Forelimb muscle (tissue), 1 donor: ENCODE results near the gene PARP15. TPM values are rescaled to one million over a fixed set of nuclear protein-coding genes. Genes with fewer than 3 reads are reported as not detected.
"Not testable (repeated sequence)": the region's sequence is repeated elsewhere in the genome, so short reads cannot be mapped to it uniquely, and the experiment has no call there.

Experiments used
- DNase-seq: peaks from one replicate; pipeline ENCODE4 v3.0.0-alpha.2; 2013; ENCODE audit warnings: low read depth
- polyA plus RNA-seq: library from polyadenylated mRNA; unstranded; fragments of 120-200 nt; gene quantifications from one replicate; pipeline ENCODE4 v1.2.1, GENCODE V29; 2013; ENCODE audit not compliant: insufficient read length

The PARP15 gene
- polyA plus RNA-seq, 1 donor: 5.9 TPM

DNA sequence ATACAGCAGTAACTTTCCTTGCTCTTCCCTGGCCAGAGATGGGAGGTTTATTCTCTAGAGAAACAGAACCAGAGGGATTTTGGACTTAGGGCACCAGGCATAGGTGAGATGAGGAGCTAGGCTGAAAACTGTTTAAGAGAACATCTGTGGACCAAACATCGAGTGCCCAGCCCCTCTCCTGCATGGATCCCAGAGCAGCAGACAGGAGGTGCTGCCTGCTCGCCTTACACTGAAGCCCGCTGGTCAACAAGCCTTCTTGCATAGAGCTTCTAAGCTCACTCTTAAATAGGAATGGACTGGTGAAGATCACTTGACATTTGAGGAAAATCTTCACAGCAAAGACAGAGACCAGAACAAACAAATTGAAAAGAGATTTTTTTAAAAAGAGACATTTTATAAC, 41.2 kb downstream of the PARP15 start:
- no peak for DNase-seq

DNA sequence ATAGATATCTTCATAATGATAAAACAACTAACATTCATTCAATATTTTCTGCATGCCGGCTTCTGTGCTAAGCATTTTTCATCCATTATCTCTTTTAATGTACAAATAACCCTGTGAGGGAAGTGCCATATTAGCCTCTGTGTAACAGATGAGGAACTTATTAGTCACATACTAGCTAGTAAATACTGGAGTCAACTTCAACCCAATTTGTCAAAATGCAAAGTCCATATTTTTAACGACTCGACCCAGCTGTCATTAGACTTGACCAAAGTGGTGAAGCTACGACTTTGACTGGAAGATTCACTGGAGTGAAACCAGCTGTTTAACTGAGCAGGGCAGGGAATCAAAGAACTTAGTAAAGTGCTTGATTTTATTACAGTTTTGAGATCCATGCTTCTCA, 41.6 kb downstream of the PARP15 start:
- DNase-seq: no peak

DNA sequence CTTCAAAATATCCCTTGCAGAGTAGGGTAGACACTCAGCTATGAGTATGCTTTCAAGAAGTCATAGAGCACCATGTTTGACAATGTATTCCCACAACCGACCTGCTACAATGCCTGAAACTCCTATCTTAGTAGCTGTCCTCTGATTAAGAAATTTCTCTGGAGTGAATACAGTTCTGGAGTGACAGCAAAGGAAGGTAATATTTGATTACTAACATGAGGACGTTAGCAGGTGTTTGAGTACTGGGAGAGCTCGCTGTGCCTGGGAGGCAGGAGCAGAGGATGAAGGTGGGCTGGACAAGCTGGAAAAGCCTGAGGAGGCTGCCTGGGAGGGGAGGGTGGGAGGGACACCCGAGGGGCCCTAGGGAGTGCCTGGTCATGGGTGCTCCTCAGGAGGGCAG, 42.9 kb downstream of the PARP15 start:
- DNase-seq: no peak

DNA sequence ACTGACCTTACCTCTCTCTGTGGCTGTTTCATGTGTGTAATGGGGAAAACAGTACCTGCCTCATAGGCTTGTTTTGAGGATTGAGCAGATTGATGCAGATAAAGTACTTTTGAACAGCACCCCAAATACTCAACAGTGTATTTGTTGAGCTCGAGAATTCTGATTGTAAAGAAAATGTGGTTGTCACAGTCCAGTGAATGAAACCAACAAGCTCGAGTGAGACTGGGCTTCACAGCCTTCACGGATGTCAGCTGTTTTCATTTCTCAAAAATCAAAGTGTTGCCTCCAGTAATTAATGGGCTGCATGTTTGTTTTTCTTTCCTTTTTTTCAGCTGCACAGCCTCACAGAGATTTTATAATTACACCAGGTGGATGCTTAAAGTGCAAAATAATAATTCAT, 43.7 kb downstream of the PARP15 start:
- no peak for DNase-seq

DNA sequence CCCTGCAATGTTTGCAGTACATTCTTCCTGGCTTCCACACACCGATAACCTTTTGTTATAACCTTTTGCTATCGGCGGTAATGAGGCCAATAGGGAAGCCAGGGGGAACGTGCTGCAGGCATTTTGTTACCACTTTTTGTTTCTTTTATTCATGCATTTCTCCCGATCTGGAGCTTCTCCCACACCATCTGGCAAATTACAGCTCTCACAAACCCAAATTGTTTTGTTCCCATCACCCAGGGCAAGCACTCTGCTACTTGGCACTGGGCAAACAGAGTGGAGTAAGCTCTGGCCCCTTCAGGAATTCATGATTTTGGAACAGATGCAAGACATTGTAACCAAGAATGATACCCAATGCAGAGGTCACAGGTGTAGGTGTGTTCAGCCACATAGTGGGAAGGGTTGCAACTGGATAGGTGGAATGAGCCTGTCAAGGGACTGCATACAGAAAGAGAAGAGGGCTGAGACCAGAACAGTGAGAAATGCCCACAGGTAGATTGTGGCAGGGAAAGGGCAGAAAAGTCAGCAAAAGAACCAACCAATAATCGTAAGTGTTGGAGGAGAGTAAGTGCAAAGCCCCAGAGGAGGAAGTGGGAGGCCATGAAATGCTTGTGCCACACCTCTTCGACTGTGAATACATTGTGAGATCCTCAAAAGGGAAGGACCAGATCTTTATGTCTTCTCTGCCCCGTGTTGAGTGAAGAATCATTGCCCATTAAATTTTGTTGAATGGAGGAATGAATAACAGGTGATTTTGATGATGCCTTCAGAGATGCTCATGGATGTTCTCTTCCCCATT, 45.8 kb downstream of the PARP15 start:
- no peak for DNase-seq

DNA sequence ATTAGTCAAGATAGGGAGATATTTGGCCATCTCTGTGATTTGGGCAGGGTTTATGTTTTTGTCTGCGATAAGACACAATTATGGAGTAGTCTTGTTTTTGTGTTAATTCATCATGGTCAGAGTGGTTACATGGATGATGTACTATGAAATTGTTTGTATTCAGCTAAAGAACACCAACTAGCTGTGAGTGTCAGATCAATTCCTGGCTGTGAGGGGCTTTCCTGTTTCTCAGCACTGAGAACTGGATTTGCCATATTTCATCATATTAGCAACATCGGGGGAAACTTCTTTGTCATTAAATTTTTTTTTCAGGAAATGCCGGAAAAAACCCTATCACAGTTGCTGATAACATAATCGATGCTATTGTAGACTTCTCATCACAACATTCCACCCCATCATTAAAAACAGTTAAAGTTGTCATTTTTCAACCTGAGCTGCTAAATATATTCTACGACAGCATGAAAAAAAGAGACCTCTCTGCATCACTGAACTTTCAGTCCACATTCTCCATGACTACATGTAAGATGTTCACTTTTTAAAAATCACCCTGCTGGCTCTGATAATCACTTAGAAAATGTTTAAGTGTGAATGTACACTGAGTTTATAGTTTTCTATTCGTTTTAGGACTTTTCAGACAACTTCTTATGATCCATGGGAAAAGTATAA, 49.2 kb downstream of the PARP15 start:
- no peak for DNase-seq

DNA sequence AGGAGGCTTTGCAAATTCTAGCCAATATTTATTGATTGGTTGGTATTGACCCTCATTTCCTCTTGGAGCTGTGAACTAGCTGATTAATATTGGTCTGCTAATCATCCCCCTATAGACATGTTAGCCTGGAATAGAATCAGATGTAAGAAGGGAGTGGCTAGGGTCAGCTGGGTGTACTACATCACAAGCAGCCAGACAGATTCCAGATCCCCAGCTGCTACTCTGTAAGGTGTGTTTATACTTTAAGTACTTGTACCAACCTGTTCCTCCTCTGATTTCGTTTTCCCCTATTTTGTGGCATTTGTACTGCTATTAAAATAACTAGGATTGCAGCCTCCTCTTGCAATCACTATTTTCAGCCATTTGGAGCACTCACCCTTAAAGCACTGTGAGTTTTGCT, 49.9 kb downstream of the PARP15 start:
- DNase-seq: no peak

DNA sequence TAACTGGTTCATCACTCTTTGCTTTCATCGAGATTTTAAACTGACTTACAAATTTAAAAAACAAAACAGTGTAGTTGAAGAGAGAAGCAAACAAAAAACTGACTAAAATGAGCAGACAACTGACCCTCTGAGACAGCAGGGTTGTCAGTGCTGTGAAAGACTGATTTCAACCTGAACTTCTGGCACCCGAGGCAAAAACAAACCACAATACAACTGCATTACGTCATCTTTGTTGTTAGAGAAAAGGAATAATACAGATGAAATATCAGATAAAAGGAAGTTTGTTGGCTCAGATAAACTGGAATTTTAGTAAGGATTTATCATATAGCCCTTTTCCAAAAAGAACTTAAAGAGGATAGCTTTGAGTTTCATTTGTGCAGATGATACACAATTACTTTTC, 51.1 kb downstream of the PARP15 start:
- no peak for DNase-seq

DNA sequence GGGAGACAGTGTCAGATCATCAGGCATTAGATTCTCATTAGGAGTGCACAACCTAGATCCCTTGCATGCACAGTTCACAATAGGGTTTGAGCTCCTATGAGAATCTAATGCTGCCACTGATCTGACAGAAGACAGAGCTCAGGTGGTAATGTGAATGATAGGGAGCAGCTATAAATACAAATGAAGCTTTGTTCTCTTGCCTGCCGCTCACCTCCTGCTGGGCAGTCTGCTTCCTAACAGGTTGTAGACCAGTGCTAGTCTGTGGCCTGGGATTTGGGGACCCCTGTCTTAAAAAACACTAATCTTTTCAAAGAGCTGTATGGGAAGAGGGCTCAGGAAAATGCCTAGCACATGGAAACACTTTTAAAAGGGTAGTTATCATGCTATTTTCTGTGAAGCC, 52.3 kb downstream of the PARP15 start:
- no peak for DNase-seq

DNA sequence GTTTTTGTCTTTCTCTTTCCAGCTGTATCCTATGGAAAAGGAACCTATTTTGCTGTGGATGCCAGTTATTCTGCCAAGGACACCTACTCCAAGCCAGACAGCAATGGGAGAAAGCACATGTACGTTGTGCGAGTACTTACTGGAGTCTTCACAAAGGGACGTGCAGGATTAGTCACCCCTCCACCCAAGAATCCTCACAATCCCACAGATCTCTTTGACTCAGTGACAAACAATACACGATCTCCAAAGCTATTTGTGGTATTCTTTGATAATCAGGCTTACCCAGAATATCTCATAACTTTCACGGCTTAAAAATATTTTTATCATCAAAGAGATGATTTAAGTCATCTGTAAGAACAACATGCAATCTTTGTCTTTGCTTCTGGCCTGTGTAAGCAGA, 58.3 kb downstream of the PARP15 start:
- DNase-seq: no peak

DNA sequence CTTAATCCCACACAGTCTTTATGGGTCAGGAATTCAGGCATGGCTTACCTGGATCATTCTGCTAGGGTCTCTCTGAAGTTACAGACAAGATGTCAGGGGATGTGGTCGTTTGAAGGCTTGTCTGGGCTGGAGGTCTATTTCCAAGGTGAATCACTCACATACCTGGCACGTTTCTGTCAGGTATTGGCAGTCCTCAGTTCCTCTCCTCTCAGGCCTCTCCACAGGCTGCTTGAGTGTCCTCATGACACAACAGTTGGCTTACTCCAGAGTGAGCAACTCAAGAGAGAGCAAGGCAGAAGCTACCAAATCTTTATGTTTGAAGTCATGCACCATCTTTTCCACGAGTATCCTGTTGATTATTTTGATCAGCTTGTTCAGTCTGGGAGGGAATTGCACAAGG, 59.2 kb downstream of the PARP15 start:
- DNase-seq: no peak

DNA sequence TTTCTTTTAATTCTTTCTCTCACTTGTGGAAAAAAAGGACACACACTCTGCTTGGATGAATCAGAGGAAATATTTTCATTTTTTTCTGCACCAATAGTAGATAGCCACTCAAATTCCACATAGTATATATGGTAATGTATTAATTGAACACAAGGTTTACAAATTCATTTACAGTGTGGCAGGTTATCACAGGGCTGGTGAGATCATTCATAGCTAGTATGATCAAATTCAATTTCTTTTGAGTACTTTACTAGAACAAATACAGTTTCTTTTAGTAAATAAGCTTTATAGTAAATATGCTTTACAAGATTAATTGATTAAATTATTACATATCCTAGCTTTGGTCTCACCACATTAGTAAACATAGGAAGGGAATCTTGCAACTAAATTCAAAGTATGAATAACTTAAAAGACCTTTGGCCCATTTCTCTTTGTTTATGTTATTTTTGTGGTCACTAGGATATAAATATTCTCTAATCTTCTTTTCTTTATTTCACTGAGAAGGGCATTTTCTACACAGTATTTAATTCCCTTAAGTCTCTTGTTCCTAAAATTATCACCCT, 63.1 kb downstream of the PARP15 start:
- no peak for DNase-seq

DNA sequence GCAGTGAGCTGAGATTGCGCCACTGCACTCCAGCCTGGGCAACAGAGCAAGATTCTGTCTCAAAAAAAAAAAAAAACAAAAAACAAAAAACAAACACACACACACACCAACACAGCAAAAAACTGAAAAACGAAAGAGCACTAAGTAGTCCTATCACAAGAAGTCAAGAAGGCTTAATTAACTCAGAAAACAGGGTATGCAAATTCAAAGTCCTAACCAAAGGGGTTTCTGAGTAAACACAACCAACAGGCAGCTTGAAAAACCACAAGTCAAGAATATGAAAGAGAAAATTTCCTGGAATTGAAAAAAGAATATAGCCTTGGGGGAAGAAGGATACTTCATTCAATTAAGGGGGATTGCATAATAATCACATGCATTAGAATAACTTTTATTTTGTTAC, 65.5 kb downstream of the PARP15 start:
- no peak for DNase-seq

DNA sequence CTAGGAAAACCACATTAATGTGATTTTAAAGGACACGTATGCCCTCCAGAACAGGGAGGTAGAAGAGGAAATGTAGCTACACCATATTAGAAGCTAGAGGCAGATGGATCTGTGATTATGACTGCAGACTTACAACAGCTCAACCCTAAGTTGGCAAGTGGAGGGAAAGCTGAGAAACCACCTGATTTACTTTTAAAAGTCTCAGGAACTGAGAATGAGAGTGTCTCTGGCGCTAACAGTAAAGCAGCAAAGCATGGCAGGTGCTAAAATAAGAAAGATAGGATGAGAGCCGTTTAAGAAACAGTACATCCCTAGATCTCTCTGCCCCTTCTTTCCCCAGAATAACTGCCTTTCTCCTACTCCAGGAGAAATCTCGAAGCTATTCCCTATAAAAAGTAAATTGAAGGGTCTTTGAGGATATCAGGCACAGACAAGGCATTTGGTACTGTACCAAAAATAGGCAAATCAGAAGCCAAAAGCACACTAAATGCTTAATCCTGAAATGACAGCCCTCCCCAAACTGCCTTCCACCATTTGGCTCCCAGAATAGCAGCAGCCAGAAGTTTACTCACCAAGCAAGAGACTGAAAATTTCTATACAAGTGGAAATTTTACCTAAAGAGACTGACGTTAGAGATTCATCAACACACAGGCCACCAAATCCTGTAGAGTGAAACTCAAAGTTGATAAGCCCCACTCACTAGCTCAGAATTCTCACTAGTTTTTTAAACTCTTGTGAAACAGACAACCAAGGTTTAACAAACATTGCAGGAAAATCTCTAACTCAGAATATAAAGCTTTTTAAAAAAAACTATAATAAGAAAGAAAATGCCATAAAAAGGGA, 68.9 kb downstream of the PARP15 start:
- no peak for DNase-seq

DNA sequence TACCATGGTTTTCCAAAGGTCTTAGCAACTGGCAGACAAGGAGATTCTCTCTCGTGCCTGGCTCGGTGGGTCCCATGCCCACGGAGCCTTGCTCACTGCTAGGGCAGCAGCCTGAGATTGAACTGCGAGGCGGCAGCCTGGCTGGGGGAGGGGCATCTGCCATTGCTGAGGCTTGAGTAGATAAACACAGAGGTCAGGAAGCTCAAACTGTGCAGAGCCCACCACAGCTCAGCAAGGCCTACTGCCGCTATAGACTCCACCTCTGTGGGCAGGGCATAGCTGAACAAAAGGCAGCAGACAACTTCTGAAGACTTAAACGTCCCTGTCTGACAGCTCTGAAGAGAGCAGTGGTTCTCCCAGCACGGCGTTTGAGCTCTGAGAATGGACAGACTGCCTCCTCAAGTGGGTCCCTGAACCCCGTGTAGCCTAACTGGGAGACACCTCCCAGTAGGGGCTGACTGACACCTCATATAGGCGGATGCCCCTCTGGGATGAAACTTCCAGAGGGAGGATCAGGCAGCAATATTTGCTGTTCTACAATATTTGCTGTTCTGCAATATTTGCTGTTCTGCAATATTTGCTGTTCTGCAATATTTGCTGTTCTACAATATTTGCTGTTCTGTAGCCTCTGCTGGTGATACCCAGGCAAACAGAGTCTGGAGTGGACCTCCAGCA, 73.9 kb downstream of the PARP15 start:
- DNase-seq: not testable (repeated sequence)

DNA sequence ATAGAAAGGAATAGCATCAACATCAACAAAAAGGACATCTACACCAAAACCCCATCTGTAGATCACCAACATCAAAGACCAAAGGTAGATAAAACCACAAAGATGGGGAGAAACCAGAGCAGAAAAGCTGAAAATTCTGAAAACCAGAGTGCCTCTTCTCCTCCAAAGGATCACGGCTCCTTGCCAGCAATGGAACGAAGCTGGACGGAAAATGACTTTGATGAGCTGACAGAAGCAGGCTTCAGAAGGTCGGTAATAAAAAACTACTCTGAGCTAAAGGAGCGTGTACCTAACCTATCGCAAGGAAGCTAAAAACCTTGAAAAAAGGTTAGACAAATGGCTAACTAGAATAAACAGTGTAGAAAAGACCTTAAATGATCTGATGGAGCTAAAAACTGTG, 74.5 kb downstream of the PARP15 start:
- DNase-seq: not testable (repeated sequence)

DNA sequence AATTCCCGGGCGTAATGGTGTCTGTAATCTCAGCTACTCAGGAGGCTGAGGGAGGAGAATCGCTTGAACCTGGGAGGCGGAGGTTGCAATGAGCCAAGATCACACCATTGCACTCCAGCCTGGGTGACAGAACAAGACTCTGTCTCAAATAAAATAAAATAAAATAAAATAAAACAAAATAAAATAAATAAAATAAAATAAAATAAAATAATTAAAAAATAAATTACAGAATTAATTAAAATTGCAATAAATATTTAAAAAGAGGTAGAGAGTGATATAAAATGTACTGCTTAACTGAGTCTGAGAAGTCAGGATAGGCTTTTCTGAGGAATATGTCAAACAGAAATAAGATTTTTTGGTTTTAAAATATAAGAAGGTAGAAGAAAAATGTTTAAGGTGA, 80.9 kb downstream of the PARP15 start:
- not testable (repeated sequence) for DNase-seq

DNA sequence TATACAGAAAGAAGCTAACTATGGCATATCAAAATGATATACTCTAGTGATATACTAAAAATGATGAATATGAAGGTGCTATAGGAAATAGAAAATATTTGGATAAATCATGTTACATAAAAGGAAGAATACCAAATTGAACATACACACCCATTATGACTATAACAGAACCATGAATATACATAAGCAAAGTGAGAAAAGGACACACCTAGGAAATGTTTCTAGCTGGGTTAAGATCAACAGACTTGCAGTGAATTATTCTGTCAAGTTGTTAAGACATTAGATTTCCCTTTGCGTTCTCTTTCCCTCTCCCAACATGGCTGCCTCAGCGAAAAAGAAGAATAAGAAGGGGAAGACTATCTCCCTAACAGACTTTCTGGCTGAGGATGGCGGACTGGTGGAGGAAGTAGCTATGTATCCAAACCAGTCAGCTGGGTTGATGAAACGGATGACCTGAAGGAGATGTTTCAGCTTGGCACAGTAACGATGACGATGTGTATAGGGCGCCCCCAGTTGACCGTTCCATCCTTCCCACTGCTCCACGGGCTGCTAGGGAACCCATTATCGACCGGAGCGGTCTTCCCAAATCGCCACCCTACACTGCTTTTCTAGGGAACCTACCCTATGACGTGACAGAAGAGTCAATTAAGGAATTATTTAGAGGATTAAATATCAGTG, 83.0 kb downstream of the PARP15 start:
- DNase-seq: no peak

DNA sequence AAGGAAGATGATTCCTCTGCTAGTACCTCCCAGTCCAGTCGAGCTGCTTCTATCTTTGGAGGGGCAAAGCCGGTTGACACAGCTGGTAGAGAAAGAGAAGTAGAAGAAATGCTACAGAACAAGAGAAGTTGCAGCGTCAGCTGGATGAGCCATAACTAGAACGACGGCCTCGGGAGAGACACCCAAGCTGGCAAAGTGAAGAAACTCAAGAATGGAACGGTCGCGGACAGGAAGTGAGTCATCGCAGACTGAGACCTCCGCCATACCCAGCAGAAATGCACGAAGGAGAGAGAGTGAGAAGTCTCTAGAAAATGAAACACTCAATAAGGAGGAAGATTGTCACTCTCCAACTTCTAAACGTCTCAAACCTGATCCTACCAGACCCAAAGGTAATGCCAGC, 84.2 kb downstream of the PARP15 start:
- no peak for DNase-seq

DNA sequence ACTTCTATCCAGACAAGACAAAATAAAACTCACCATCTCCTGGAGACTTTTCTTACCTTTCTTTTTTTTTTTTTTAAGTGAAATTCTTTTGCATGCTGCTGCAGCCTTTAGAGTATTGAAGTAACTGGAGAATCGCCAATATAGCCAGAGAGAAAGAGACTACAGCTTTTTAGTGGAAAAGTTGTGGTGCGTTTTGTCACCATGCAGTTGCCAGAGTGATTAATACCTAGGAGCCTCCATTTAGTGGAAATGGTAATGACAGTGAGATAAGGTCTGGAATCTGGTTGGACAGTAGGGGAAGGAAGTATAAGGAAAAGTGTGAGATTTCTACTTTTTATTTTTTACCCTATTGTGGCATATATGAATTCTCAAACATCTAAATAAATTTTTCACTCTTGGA, 85.1 kb downstream of the PARP15 start:
- no peak for DNase-seq

DNA sequence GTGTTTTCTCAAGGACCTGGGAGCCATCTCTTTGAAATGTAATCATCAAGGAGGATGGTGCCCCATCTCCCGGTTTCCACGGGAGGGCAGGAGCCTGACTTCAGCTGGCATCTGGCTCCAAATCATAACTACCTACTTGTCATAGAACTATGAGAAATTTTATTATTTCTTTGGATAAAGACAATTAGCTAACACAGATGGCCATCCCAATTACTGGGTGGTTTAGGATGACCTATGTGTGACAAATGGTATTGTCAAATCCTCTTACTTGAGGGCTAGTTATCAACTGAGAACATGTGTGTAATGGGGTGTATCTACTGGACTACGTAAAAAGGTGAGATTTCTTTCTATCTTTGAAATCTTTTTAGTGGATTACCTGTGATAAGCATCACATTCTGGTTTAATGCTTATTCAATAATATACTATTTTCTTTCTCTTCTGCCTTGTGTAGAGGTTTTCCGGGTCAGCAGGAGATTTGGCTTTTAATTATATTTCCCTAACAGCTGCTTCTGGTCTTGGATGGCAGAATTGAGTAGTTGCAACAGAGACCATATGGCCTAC, 87.9 kb downstream of the PARP15 start:
- DNase-seq: no peak
